Activated T-helper 1 cell treated with anti-CD3 and anti-CD28 coated beads, Interleukin-2, amount 50 U/mL, for 16 hours (primary cell): ENCODE data around the gene COL4A2.

Source experiments
- DNase-seq, 2 donors: peaks; one replicate each; pipeline ENCODE4 v3.0.0-alpha.2; 2020; ENCODE audit warnings: low read depth in 1 of 2, low spot score in 1 of 2

Gene COL4A2

DNA sequence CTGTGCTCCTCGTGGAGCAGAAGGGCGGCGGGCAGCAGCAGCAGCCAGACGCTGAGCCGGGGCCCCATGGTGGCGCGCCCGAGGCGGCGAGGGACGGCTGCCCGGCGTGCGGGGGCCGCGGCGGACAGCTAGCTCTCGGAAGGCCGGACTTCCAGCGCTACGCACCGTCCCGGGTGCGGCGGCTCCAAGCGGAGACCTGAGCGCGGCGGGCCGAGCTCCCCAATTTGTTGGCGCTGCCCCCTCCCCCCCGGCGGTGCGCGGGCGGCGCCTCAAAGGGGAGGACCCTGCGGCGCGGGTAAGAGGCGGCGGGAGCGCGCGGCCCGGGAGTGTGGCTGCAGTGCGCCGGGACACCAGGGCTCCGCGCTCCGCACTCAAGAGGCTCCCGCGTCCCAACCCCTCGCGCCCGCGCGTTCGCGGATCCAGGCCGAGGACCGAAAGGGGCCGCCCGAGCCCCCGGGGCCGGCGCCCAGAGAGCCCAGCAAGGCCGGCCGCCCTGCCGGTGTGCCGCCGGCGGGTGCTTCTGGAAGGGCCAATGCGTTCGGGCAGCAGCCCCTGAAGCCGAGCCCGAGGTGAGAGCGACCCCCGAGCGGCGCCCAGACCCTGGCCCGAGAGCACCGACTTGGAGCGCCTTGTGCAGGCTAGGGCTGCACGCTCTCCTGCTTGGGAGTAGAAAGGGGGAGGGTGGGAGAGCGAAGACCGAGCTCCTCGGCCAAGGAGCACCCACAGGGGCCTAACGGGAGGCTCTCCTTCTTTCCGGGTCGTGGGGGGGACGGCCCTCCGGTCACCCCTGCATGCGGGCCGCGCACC lies at the start of gene COL4A2, which contains the start of gene COL4A1:
COL4A2 (plus strand) TSS at position 325 of the 807 bp plus-strand sequence. CDS start 620 bp downstream, outside the sequence.
COL4A1 (minus strand) TSS at position 198 of the 807 bp plus-strand sequence; CDS start at position 68, 130 bp downstream.
- no peak for DNase-seq

DNA sequence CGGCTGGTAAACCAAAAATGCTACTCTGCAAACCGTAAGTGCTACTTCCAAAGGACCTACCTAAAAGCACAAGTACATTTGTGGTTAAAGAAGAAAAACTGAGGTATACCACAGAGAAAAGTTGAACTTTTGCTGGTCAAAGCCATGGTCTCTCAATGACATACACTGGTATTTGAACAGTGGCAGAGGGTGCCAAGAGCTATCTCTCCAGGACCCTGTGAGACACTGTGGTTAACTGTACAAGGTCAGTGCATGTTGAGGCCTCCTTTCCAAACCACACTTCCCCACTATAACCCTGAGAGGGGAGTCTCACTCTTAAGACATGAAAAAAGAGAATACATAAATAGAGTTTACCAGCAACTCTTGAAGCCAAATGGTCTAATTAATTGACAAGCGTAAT lies 49.7 kb upstream of the COL4A2 start:
- DNase-seq = no peak

GRCh38 chr13:110258876-110259631 lies 48.0 kb upstream of the COL4A2 start:
- no peak for DNase-seq

DNA sequence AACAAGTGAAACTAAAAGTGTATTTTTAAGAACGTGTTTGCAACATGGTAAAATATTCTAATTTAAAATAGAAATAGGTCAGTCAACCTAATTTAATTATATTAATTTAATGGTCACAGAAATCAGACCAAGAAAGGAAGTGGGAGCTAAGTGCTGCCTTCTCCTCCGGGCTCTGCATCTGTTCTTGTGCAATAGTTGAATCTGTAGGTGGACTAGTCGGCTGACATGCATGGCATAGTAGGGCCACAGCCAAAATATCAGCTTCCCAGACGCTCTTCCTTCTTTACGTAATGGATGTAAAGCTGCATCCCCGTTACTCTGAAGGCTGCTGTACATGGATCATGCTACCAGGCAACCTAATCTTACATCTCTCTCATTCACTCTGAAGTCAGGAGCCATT lies 47.4 kb upstream of the COL4A2 start:
- DNase-seq = no peak

GRCh38 chr13:110261166-110262081 lies 45.7 kb upstream of the COL4A2 start:
- DNase-seq = no peak

DNA sequence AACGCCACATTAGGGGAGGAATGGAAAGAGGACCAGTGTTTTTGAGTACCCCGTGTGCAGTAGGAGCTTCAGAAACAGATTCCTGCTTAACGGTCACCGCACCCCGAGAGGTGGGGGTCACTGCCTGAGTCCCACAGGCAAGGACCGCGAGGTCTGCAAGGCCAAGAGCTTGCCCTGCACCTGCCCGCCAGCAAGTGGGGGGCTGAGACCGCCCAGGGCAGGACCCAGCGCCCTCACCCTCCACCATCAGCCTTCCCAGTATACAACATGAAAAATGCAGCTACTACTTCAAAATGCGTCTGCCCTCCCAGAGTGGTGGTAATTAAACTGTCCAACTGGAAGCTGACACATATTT lies 45.0 kb upstream of the COL4A2 start:
- DNase-seq = no peak

- DNase-seq = no peak
These were observed 44.4 kb upstream of the COL4A2 start for GRCh38 chr13:110262508-110263291.

DNA sequence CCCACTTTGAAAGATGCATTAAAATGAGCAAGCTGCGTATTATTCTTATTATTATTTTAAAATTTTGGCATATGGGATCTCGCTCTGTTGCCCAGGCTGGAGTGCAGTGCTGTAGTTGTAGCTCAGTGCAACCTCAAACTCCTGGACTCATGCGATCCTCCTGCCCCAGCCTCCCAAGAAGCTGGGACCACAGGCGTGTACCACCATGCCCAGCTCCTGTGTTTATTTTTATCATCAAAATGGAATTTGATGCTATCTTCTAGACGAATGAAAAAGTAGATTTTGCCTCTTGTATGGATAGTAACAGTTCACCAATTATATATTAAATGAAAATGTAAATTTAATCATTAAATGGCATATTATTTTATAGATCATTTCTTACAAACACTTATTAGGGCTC lies 43.7 kb upstream of the COL4A2 start:
- DNase-seq = no peak

DNA sequence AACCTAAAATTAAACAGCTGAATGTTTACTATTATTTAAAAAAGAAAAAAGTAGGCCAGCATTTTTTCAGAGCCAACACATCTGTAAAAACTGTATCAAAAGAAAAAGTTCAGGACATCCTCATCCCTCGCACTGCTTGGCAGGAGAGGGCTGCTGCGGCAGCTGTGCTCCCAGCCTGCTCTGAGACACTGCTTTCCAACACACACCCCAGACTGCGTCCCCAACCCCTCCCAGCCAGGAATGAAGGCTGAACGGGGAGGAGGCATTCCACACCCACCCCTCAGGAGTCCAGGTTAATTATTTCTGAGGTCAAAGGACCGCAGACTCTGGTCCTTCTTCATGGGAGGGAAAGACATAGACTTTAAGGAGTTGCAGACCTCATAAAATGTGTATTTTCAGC lies 43.2 kb upstream of the COL4A2 start:
- DNase-seq = no peak

GRCh38 chr13:110264685-110265275 lies 42.3 kb upstream of the COL4A2 start:
- DNase-seq = no peak

DNA sequence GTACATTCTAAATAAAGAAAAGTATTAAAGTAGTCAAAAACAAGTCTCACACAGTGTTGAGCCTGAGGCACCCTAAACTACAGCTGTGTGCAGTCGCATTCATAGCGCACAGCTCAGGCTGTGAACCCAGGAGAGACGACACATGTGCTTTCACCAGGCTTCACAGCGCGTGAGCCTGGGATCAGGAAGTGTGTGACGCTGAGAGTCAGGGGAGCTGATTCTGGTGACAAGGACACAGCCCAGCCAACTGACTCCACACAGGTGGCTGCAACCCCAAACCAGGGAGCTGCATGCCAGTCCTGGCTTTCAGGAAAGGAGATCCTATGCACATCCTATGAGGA lies 41.8 kb upstream of the COL4A2 start:
- no peak for DNase-seq

GRCh38 chr13:110265682-110266430 lies 41.2 kb upstream of the COL4A2 start:
- no peak for DNase-seq

- DNase-seq = no peak
These were observed 40.7 kb upstream of the COL4A2 start for GRCh38 chr13:110266431-110266809.

GRCh38 chr13:110266983-110267382 lies 40.1 kb upstream of the COL4A2 start:
- no peak for DNase-seq

GRCh38 chr13:110268061-110268460 lies 39.0 kb upstream of the COL4A2 start:
- DNase-seq = no peak

GRCh38 chr13:110268576-110269185 lies 38.4 kb upstream of the COL4A2 start:
- DNase-seq = no peak

DNA sequence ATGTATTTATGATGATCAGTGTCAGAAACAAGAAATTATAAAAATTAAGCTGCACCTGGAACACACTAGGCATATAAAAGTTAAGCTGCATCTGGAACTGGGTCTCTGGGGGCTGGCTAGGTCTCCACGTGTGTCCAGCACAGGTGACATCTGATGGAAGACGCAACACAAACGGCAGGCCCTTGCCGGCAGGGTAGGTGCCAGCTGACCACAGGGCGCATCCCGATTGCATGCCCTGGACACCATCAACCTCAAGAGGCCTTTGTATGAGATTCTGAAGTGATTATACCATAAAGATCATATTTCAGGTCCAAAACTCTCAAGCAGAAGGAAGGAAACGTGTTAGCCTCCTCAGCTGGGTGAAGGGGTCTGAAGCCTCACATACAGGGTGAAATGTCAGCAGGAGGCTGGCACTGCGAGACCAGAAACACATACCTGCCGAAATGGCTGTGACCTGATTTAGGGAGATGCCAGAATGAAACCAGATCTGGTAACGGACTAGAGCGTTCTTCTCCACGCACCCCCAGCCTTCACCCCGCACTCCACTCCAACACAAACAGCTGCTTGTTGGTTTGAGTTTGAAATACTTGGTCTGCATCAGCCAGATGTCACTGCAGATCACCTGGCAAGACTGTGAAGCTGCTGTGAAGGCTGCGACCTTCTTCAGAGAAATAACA lies 37.4 kb upstream of the COL4A2 start:
- no peak for DNase-seq

- DNase-seq = no peak
These were observed 36.6 kb upstream of the COL4A2 start for GRCh38 chr13:110270507-110270906.

DNA sequence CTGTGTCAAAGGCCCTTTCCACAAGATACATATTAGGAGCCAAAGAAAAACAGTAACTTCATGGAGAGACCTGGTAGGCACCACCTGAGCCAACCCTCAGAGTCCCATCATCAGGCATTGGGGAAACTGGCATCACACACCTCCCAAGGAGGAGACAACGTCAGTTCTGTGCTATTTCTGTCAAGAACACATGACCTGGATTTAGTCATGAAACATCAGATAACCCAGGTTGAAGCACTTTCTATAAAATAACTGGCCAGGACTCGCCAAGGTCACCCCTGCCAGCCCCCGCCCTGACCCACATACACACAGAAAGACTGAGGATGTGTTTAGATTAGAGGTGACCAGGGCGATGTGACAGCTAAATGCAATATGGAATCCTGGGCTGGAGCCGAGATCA lies 35.8 kb upstream of the COL4A2 start:
- no peak for DNase-seq
